Stimulated activated CD4-positive, alpha-beta T cell treated with anti-CD3 and anti-CD28 coated beads, TNF-alpha, amount 100 ng/mL, for 4 hours (primary cell): ENCODE measurements around the gene UNC5CL.

Experiments
- DNase-seq, 3 experiments: peaks; one replicate each; pipeline ENCODE4 v3.0.0-alpha.2; 2020; ENCODE audit warnings: low read depth in 3 of 3

UNC5CL gene

DNA sequence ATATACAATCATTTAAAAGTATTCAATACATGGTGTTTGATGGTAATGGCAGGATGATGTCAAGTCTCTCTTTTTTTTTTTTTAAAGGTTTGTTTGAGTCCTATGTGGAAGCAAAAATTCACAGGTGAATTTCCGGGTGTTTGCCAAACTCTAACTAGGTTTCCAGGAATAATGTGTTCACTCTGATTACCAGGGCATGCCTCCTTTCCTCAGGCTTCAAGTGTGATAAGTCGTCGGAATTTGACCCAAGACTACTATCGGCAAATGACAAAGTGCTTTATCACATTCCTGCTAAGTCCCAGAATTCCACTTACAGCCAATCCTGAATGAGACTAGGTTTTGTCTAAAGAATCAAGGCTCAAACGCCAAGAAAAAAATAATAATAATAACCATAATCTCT is 25.8 kb upstream of the UNC5CL start:
- no peak for DNase-seq

DNA sequence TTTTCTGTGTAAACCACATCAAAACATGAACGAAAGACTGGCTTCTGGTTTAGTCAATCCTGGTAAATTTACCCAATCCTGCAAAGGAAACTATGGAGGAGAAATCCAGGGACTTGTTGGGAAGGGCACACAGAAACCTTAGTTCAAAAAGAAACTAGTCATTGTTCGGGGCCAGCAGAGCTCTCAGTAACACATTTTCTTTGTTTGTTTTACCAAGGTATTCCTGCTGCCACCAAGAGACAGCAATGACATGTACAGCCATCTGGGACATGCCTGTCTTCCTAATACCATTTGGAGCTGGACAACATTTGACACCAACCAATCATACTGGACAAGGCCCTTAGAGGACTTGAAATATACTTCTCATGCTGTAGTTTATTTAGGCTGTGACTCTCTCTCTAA is 24.9 kb upstream of the UNC5CL start:
- no peak for DNase-seq

DNA sequence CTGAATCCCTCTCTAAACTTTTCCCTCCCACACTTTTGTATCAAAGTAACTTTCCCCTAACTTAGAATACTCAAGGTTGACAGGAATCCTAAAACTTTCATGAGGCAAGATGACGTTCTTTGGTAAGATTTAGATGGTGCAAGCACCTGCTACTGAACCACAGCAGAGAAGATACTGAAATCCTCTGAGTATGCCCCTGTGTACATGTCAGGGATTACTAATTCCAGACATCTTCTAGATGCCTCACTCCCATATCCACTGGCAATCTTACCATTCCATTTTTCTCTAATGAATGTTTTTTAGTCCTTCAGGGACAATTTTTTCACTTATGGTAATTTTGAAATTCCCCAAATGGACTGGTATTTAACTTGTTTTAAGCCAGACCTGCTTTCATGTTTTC is 23.0 kb upstream of the UNC5CL start:
- DNase-seq: no peak

DNA sequence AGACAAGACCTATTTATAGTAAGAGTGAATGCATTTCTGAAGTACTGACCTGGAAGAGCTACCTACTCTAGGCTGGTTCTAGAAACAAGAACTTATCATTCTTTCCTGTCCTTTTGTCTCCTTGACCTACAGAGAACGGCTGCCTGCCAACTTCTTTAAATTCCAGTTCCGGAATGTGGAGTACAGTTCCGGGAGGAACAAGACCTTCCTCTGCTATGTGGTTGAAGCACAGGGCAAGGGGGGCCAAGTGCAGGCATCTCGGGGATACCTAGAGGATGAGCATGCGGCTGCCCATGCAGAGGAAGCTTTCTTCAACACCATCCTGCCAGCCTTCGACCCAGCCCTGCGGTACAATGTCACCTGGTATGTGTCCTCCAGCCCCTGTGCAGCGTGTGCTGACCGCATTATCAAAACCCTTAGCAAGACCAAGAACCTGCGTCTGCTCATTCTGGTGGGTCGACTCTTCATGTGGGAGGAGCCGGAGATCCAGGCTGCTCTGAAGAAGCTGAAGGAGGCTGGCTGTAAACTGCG is 22.2 kb upstream of the UNC5CL start:
- no peak for DNase-seq

DNA sequence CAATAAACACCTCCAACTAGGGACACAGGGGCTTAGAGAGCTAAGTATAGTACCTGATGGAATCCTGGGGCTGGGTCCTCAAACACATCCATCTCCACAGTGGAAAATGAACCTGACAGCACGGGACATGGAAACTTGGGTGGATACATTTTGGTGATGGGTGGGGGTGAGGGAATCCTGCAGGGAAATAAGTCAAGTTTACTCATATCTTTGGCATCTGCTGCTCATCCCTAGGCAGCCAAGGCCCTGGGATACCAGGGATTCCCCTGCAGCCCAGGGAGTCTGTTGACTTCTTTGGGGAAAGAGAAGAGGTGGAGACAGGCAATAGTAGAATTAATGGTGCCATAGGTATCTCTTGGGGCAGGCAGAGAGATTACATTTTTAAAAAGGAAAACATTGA is 20.5 kb upstream of the UNC5CL start:
- no peak for DNase-seq

DNA sequence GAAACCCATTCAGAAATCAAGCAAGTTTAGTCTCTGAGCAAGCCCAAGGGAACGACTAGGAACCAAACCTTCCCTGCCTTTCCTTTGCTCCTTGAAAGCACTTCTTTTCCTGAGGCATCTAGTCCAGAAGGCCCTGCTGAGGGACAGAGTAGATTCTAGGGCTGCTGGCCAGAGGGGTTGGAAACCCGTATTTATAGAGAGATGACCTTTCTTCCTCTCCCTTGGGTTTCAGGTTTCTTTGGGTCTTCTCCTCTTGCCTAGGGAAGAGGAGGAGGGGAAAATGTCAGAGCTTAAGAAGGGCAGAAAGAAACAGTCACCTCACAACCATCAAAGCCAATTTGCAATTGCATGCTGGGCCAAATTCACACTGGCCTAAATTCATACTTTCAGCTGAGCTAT is 19.8 kb upstream of the UNC5CL start:
- DNase-seq: no peak

DNA sequence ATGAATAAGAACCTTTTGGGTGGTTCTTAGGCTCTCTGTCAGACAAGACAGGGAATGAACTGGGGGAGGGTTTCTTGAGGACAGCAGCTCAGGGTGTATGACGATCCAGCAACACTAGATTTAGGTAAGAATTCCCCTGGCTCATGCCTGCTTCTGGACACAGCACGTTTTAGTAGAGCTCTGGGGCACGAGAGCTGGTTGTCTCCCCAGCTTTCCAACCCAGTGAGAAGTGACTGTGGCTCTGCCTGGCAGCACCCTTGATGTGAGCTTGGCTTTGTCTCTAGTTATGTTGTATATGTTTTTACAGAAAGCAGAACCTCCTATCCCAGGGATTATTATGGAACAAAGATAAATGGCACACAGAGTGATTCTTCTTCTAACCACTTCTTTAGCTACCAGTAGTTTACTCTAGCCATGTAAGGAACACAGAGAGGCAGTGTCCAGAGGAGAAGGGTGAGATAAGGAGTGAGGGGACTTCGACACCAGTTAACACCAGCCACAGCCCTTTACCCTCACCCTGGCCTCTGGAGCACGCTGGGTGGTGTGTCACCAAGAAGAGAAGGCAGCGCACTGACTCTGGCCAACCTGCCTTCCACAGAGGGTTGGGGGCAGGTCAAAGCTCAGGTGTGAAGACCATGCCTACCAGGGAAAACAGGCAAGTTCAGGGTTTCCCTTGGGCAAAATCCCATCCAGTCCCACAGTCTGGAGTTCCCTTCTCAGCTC is 17.9 kb upstream of the UNC5CL start:
- DNase-seq: no peak

DNA sequence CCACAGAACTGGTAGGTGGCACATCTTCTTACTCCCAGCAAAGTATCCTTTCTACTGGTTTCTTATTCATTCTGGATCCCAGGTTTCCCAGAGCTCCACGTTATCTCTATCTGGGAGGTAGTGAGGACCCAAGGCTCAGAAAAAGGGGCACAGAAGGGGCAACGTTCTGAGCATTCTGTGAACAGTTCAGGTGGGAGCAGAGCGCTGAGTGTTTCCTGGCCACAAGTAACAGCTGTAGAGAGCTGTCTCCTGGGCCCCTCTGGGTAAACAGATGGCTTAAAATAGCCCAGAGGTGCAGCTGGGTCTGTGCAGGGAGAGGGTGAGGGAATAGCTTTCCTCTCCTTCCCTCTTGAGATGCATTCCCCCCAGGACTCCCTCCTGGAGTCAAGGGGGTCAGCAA is 16.1 kb upstream of the UNC5CL start:
- DNase-seq: no peak

DNA sequence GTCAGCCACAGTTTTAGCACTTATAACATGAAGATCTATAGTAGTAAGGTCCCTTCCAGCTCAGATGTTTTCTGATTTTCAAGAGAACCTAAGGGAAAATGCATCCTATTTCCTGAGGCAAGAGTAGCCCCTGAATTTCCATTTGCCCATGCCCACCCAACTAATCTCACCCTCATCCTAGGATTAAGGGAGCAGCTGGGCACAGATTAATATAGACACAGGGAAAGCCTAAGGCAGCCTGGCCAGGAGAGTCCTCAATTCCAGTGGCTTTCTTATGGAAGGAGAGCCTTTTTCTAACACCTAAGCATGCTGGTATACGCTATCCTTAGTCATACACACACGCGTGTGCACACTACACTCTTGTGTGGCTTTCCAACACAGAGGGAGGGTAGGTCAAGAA is 15.5 kb upstream of the UNC5CL start:
- DNase-seq: no peak

DNA sequence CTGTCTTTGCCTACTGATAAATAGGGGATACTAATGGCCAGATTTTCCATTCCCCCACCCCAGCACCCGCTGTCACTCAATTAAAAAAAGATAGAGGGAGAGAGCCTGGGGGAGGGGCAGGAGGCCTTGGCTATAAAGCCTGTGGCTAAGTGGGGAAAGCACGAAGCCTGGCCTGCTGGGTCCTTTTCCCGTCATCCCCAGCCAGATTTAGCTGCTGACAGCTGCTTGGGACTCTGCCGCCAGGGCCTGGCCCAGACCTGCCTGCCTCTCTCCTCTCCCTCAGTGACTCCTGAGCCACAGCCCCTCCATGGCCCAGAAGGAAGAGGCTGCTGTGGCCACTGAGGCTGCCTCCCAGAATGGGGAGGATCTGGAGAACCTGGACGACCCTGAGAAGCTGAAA is 14.0 kb upstream of the UNC5CL start, which contains the start of gene APOBEC2:
Gene APOBEC2 (plus strand): TSS at position 162 of the 400 bp plus-strand sequence. CDS start 146 bp downstream, at position 308.
- no peak for DNase-seq

DNA sequence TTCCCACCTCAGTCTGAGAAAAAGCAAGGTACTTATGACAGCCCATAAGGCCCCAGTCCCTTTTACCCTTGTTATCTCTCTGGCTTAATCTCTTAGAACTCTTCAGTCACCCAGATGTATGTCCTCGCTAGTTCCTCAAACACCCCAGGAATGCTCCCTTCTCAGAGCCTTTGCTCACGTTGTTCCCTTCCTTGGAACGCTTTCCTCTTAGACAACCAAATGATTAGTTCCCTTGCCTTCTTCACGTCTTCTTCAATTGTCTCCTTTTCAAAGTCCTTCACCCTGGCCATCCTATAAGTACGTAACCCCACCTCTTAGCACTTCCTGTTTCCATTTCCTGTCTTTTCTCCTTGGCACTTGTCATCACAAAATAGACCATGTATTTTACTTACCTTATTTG is 12.9 kb upstream of the UNC5CL start:
- no peak for DNase-seq

DNA sequence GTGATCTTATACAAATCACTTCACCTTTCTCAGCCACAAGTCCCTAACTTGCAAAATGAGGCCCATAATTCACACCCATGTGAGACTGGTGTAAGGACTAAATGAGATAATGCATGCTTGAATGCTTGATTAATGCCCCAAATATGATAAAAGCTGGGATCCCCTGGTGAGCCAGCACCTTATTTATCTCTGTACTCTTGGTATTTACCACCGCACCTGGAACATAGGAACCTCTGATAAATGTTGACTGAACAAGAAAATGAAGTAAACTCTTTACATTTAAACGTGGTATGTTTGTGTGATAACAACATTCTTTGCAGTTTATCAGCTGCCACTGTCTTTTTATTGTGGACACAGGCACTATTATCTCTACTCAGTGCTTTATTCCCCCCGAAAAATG is 11.5 kb upstream of the UNC5CL start:
- DNase-seq: no peak

DNA sequence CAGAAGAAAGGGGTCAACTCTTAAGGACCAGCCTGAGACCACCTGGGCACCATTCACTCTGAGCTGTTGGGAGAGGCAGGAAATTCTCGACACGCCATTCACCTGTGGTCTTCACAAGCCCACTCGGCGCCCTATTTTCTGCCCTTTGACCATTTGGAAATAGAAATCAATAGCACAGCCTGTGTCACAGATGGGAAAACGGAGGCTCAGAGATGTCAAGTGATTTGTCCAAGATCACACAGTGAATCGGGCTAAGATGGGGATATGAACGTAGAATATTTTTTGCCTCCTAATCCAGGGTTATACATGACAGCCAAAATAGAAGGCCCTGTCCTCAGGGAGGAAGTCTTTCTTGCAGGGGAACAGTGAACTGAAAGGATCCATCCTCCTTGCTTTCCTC is 10.9 kb upstream of the UNC5CL start:
- DNase-seq: no peak

DNA sequence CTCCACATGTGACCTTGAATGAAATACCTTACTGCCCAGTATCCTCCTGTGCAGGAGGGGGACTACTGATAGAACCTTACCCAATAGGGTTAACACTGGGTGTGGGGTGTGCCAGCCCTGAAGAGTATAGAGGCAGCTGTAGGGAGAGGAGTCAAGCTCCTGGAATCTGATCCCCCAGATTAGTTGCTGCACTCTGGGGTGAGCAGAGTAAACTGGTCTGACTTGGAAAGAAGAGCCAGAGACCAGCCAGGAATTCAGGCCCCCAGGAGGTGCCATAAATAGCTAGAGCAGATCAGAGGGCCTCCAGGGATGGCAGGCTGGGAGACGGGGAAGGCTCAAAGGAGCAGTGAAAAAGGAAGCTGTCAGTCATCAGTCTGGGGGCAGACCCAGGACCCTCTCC is 10.5 kb upstream of the UNC5CL start:
- DNase-seq: no peak

DNA sequence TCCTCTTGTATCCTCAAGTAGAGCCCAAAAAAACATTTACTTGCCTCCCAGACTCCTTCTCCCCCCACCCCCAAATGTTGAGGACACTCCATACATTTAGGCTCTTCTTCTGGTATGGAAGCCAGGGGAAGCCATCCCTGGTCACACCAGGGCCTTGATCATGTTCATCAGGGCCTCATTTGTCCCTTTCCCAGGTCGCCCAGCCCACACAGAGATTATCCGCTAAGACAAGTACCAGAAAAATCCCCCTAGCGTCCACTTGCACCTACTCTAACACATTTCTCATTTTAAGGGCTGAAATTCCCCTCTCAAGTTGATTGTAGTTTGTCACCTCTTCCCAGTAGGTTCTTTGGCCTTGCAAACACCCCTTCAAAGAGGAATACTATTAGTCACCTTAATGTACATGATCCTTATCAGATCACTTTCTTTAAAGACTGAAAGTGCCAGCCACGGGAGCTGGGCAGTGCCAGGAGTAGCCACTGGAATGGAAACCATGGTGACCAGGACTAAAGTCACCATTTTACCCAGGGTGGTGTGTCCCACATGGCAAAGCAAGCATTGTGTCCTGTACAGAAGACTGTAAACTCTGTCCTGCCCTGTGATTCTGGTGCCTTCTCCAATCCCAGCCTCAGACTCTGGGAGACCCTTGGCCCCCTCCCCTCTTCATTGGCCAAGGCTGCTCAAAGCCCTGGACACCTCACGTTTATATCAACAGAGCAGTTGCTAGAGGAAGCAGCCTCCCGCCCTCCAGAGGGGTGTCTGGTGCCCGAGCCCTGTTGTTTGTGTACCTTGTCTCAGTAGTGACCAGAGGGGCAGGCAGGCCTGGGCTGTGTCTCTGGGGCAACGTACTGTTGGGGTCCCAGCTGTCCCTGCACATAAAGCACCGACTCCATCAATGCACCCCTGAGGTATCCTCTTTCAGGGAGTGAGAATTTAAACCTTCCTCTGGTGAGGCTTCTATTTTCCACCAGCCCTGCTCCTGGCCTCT is 9.0 kb upstream of the UNC5CL start:
- DNase-seq: no peak

DNA sequence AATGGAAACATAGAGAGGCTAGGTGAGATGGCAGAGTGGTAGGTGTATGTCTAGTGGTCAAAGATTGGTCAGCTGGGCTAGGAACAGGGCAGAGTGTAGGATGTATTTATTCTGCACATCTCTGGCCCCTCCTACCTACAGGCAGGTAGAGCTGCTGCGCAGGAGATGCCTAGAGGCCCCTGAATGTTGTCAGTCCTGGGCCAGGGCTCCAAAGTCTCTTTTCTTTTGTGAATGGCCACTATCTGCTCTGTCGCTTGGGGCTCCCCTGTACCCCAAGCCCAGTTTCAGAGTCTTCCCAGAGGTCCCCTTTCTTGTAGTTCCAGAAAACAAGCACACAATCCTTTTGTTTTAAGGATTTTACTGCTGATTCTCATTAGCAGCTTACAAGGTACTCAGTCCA is 8.3 kb upstream of the UNC5CL start:
- no peak for DNase-seq

DNA sequence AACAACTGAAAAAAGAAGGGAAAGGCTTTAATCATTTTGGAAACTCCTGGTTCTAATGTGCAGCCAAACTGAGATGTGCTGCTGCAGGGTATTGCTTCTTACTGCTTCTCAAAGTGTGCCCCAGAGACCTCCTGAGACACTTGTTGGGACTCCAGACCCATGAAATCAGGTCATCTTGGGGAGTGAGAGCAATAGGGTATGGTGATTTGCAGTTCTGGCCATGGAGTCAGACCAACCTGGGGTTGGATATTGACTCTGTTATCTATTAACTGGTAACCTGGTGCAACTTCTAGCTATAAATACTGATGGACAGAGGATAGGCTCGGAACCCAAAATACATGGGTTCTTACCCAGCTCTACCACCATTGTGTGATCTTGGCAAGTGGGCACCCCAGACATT is 7.1 kb upstream of the UNC5CL start:
- DNase-seq: no peak

DNA sequence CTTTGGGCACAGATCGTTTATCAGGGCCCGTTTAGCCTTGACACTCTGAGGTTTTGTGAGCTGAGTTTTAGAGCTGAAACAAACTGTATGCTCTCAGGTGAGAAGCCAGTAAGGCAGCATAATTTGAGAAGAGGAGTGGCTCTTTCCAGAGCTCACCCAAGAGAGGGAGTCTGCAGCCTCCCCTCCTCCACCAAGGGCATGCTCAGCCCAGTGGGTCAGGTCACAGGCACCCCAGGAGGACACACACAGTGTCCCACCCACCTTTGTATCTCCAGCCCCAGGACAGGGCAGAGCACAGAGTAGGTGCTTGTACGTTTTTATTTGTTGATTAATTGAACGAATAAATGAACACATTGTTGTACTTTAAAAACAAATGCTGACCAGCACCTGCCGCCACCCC is 6.6 kb upstream of the UNC5CL start:
- no peak for DNase-seq

DNA sequence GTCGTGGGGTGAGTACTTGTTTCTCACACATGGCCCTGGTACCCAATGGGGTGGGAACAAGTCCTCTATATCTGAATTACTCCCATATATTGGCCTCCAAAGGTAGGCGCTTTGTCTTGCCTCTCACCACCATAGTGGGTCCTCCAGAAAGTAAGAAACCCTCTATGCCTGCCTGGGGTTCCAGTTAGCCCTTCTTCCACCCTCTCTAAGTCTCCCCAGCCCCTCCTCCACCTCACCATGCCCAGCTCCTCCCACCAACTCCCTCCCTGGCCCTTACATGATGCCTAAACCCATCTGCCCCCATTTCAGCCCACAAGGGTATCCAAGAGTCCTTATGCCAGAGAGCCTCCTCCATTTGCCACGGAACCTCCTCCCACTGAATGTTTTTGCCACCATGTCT is 4.1 kb upstream of the UNC5CL start:
- DNase-seq: no peak

DNA sequence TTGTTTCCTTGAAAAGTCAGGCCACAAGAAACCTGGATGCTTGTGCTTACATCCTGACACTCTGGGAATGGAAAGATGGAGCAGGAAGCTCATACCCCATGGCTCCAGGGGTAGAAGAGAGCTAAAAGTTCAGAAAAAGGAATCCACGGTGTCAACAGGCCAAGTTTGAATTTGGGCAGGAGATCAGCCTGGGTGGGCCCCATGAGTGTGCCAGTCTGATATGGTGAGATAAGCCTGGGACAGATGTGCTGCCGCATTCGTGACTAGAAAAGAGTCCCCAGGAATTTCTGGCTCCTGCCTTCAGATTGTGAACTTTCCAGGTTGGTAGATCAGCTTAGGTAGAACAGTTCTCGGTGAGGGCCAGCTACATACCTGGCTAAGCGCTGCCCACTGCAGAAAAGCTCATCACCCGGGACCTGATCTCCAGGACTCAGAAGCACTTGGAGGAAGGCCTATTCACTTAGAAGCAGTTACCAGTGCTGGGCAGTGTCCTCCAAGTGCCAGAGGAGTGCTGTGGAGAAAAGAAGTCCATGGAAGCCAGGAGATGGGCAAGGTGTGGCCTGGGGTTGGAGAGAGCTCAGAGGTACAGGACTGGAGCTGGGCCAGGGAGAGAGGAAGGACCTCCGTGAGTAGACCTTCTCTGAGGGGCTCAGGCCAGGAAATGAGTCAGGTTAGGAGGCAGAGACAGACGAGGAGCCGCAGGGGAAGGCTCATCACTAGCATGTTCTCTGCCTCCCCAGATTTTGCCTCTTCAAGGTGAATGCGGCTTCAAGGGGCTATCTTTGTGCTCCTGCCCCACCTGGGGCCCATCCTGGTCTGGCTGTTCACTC is 3.4 kb upstream of the UNC5CL start, which contains the start of gene TSPO2:
Gene TSPO2 (plus strand): TSS at position 242 of the 830 bp plus-strand sequence. CDS start 519 bp downstream, at position 761.
- no peak for DNase-seq

DNA sequence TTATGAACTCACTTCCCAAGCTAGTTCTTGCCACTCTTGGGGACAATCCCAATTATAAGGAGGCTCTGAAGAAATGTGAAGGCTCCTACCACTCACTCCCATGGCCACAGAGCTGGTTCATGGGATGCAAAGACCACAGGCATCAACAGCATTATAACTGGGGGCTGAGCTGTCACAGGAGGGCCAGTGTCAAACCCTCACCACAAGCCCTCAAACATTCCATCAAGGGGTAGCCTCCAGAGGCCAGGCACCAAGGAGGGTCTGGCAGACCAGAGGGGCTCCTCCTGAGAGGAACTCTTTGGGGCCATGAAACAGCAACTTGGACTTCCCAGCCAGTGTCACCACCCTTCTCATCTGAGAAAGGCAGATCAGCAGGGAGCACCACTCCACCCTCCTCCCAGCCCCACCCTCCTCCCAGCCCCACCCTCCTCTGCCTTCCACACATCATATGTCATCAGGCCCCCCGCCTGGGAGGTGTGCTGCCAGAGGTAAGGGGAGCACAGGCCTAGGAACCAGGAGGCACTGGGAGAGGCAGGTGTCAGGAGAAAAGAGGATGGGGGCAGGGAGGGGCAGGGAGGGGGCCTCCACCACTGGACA is 2.0 kb upstream of the UNC5CL start:
- DNase-seq: no peak
